Stimulated activated naive CD8-positive, alpha-beta T cell treated with anti-CD3 and anti-CD28 coated beads, Interleukin-15, Interleukin-2, amounts not matched to agents 100 U/mL and 50 U/mL, for 24 hours (primary cell): ENCODE results near the gene FGD6.
A peak's percentile ranks its signal among the peaks of the same experiment; 100 is the strongest.
"Not testable (repeated sequence)": the region's sequence is repeated elsewhere in the genome, so short reads cannot be mapped to it uniquely, and the experiment has no call there.

Experiments used
- ATAC-seq: fragments of 150-1000 bp; cut with Tn5 transposase; one replicate; pipeline ENCODE4 v1.10.0; 2021
- DNase-seq: peaks from one replicate; pipeline ENCODE4 v3.0.0; 2021

The FGD6 gene

GRCh38 chr12:95126076-95126475 is 91.2 kb downstream of the FGD6 start:
- ATAC-seq, result no peak
- DNase-seq, result no peak

GRCh38 chr12:95124106-95124505 is 93.2 kb downstream of the FGD6 start:
- ATAC-seq (no peak), DNase-seq (no peak)

DNA sequence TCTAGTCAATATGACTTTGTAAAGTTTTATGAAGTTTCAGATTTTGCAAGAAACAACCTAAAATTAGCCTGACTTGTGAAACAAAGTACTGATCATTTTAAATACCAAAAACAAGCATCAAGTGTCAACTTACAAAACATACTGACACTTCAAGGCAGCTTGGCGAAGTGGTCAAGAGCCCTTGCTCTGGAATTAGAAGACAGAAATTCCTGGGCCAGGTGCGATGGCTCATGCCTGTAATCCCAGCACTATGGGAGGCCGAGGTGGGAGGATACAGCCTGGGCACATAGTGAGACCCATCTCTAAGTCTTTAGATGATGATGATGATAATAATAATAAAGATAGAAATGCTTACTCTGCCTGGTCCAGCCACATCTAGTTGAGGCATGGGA is 98.5 kb downstream of the FGD6 start:
- no peak for DNase-seq
- no peak for ATAC-seq

- ATAC-seq, result no peak
Observed at GRCh38 chr12:95118138-95118787, 99.0 kb downstream of the FGD6 start.

GRCh38 chr12:95117178-95117599 is 100.1 kb downstream of the FGD6 start:
- DNase-seq, result peak; percentile 66

More at GRCh38 chr12:95118138-95118787, 99.0 kb downstream of the FGD6 start:
- no peak for DNase-seq

DNA sequence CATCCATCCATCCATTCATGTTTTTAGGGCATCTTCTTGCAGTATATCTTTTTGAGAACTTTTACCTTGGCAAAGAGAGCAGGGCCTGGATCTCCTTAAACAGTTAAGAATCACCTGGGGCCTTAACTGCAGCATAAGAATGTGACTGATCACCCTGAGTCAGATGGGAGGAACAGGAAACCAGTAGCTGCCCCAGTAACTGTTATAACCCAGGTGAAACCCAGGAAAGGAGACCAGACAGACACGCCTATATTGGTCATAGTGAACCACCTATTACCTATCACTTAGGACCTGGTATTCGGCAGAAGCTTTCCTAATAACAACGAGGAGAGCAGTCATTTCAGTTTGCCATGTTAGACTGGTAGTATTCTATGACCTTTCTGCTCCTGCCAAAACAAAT is 100.5 kb downstream of the FGD6 start:
- DNase-seq (no peak), ATAC-seq (no peak)

More at GRCh38 chr12:95117178-95117599, 100.1 kb downstream of the FGD6 start:
- peak; percentile 77 for ATAC-seq

- ATAC-seq, result no peak
- DNase-seq, result no peak
Observed at GRCh38 chr12:95116341-95116740, 100.9 kb downstream of the FGD6 start.

DNA sequence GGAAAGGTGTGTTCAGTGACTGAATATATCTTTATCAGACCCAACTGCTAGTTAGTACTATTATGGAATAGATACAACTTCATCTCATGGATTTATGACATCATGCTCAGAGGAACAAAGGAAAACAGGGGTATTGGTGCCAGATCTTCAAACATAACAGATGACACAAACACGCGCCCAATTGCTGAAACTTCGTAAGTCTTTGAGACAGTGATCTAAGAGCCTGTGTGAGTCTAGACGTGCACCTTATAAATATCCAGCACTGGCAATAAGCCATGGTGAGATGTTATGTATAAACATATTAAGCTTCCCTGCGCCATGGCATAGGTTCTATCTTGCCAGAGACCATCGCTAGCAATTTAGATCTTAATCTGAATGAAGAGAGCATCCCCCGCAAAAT is 101.6 kb downstream of the FGD6 start:
- no peak for DNase-seq
- no peak for ATAC-seq

DNA sequence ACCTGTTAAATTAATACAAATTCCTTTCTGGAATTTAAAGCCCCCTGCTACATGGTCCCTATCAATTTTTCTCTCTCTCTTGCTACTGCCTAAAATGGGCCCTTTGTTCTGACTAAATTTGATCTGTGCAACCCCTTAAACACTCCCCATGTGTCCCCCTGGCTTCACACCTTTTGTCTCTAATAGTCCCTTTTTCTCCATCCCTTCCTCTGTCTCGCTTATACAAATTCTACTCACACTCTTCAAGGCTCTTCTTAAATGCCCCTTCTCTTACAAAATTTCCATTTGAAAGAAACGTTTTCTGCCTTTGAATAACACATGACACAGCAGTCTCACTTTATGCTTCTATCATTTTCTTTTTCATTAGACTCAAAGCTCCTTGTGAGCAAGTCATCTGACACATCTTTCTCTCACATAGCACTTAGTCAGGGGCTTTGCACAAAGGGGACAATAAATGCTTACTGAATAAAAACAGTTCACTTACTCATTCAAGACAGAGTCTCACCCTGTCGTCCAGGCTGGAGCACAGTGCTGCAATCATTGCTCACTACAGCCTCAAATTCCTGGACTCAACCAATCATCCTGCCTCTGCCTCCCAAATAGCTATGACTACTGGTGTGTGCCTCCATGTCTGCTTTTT is 102.4 kb downstream of the FGD6 start:
- no peak for ATAC-seq

DNA sequence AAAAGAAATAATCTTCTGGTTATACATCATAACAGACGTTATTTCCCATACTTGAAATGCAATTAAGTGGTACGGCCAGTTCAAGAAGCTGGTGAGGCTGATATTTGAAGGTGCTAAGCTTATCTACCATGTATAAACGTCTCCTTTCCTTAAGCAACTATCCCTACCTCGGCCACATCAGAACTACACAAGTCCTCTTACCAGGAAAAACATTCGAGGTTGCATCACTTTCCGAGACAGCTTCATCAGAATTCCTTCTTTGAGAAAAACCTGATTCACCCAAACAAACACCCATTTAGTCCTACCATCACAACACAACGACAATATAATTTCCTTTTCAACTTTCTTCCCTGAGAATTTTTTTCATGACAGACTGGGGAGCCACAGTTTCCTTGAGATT is 109.9 kb downstream of the FGD6 start:
- DNase-seq (no peak), ATAC-seq (no peak)

More for the DNA sequence above, 102.4 kb downstream of the FGD6 start:
- DNase-seq, result no peak

DNA sequence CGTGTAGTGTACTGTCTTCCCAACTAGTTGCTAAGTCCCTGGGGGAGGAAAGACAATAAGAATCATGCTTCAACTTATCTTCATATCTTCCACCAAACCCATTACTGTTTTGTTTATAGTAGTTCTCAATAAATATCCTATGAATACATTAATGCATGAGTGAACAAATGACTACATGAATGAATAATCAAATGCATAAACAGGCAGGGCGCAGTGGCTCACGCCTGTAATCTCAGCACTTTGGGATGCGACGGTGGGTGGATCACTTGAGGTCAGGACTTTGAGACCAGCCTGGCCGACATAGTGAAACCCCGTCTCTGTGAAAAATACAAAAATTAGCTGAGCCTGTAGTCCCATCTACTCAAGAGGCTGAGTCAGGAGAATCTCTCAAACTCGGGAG is 111.7 kb downstream of the FGD6 start:
- DNase-seq, result no peak

DNA sequence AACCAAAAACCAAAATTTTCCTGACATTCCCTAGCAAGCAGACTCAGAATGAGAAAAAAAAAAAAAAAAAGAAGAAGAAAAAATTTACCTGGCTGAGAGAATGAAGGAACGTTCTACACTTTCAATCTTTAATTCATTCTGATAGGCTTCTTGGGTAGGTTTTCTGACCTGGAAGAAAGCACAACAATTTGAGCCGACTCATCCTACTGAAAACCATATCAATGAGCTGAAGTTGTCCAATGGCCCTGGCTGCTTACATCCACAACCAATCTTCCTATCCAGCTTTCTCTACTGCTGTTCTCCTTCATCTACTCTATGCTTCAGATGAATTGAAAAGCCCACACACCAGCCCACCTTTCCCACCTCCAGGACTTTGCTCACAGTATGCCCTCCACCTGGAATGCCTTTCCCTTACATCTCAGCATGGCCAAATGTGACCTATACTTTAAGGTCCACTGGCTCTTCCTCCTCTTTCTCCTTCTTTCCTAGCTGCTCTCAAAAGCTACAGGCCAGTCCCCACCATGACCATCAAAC is 112.3 kb downstream of the FGD6 start:
- DNase-seq (no peak), ATAC-seq (no peak)

More for the DNA sequence above, 111.7 kb downstream of the FGD6 start:
- ATAC-seq, result no peak

DNA sequence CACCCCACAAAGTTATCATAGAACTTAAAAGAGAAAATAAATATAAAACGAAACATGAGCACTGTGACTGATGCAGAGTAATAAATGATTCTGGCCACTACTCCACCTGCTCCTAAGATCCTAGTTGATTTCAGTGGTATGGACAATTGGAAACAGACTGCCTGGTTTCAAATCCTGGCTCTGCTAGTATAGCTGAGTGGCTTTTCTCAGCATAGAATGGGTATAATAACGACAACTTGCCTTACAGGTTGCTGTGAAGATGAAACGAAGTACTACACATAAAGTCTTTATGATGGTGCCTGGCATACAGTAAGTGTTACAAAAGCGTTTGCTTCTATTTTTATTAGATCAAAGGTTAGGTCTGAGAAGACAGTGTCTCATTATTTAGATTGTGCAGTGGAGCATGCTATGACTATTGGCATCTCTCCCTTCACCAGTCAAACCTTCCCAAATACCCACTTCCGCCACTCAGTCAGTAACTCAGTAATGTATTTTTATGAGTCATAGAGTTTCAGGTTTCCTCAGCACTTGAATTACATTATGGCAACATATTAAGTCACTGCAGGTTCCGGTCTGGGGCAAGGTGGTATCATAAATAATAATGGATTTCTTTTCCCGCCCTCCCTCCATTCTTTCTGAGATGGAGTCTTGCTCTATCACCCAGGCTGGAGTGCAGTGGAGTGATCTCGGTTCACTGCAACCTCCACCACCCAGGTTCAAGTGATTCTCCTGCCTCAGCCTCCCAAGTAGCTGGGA is 114.2 kb downstream of the FGD6 start:
- ATAC-seq (peak; percentile 99), DNase-seq (peak; percentile 29)

DNA sequence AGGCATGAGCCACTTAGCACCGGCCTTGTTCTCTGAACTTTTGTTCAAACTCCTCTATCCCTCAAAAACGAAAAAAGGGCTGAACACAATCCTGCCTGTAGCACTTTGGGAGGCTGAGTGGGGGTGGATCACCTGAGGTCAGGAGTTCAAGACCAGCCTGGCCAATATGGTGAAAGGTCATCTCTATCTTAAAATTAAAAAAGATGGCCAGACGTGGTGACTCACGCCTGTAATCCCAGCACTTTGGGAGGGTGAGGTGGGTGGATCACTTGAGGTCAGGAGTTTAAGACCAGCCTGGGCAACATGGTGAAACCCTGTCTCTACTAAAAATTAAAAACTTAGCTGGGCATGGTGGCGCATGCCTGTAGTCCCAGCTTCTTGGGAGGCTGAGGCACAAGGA is 115.3 kb downstream of the FGD6 start:
- DNase-seq, ATAC-seq: not testable (repeated sequence)

GRCh38 chr12:95100264-95101190 is 116.7 kb downstream of the FGD6 start:
- ATAC-seq, result no peak
- DNase-seq, result no peak

- DNase-seq (no peak), ATAC-seq (no peak)
Observed at GRCh38 chr12:95099270-95099790, 117.9 kb downstream of the FGD6 start.

GRCh38 chr12:95096852-95097251 is 120.4 kb downstream of the FGD6 start:
- ATAC-seq (no peak), DNase-seq (no peak)

GRCh38 chr12:95096378-95096777 is 120.9 kb downstream of the FGD6 start:
- DNase-seq (no peak), ATAC-seq (no peak)

- not testable (repeated sequence) for DNase-seq, ATAC-seq
Observed at GRCh38 chr12:95095866-95096265, 121.4 kb downstream of the FGD6 start.

- ATAC-seq, result no peak
- no peak for DNase-seq
Observed at GRCh38 chr12:95089462-95089861, 127.8 kb downstream of the FGD6 start.

DNA sequence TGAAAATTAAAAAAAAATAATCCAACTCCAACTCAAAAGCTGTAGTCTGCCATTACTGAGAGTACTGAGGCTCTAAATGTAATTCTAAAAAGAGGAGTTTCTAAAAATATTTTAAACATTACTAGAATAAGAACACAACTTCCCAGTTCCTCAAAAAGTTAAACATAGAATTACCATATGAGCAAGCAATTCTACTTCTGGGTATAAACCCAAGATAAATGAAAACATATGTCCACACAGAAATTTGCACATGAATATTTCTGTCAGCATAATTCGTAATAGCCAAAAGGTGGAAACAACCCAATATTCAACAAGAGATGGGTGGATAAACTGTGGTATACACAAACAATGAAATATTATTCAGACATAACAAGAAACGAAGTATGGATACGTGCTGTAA is 128.9 kb downstream of the FGD6 start:
- ATAC-seq (no peak), DNase-seq (no peak)

DNA sequence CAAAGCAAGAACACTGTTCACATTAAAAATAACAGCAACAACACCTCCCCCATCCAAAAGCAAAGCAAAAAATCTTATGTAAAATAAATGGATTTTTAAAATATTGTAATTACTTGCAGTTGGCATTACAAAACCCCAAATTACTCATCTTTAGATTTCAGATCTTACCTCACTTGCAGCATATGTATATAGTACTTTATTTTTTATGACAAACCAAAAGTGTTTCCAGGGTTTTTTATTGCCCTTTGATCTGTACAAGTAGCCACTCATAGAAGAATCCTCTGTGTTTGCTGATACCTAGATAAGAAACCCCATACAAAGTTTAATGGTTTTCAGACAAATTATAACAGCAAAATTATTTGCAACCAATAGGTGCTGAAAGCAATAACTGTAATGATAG is 131.7 kb downstream of the FGD6 start:
- DNase-seq (no peak), ATAC-seq (peak; percentile 68)
